Neuronal stem cell (in vitro differentiated cells): Measurements from ENCODE around the gene TEX13D.
"Not testable (repeated sequence)": the region's sequence is repeated elsewhere in the genome, so short reads cannot be mapped to it uniquely, and the experiment has no call there.

Experiments
- DNase-seq: peaks from one replicate; pipeline ENCODE4 v3.0.0-alpha.2; 2013; ENCODE audit warnings: low spot score
- H2AFZ ChIP-seq: one replicate; pipeline ENCODE4 v1.6.1; 2013; ENCODE audit warnings: mild to moderate bottlenecking, low read length, inconsistent platforms
- H2AK5ac ChIP-seq: 2 replicates; pipeline ENCODE4 v1.6.1; 2013; ENCODE audit warnings: low read depth, mild to moderate bottlenecking, inconsistent platforms, low read length, moderate library complexity, mixed read lengths
- H2BK120ac ChIP-seq: 2 replicates; pipeline ENCODE4 v1.6.1; 2013; ENCODE audit warnings: low read depth, mild to moderate bottlenecking, inconsistent platforms, low read length, moderate library complexity, mixed read lengths
- H2BK12ac ChIP-seq: one replicate; pipeline ENCODE4 v1.6.1; 2013; ENCODE audit warnings: low read length, inconsistent platforms
- H2BK15ac ChIP-seq: 2 replicates; pipeline ENCODE4 v1.6.1; 2013; ENCODE audit warnings: mild to moderate bottlenecking, low read length, inconsistent platforms, mixed read lengths
- H2BK5ac ChIP-seq: one replicate; pipeline ENCODE4 v1.6.1; 2013; ENCODE audit warnings: inconsistent platforms, mild to moderate bottlenecking, low read length, moderate library complexity
- H3K14ac ChIP-seq: one replicate; pipeline ENCODE4 v1.6.1; 2013; ENCODE audit warnings: low read length, inconsistent platforms
- H3K18ac ChIP-seq: 2 replicates; pipeline ENCODE4 v1.6.1; 2013; ENCODE audit warnings: low read length, inconsistent platforms
- H3K23ac ChIP-seq: 2 replicates; pipeline ENCODE4 v1.6.1; 2013; ENCODE audit warnings: low read depth, mild to moderate bottlenecking, mixed read lengths, low read length, inconsistent platforms; ENCODE audit not compliant: poor library complexity
- H3K27ac ChIP-seq: replicated peaks from 3 replicates; pipeline ENCODE4 v1.5.1; 2013; ENCODE audit warnings: low read length, inconsistent platforms
- H3K27me3 ChIP-seq, 3 experiments: 2 replicates each; pipeline ENCODE4 v1.6.1; 2013; ENCODE audit warnings: low read length in 3 of 3, mild to moderate bottlenecking in 2 of 3, inconsistent platforms in 1 of 3, low read depth in 1 of 3, mixed read lengths in 1 of 3, moderate library complexity in 1 of 3; ENCODE audit not compliant: control insufficient read depth in 3 of 3, insufficient read depth in 3 of 3
- H3K36me3 ChIP-seq, 2 donors: replicated peaks in 1 of 2; 2 replicates each; pipeline ENCODE4 v1.6.1; 2013; ENCODE audit warnings: low read length in 2 of 2; ENCODE audit not compliant: control insufficient read depth in 2 of 2, insufficient read depth in 2 of 2
- H3K4ac ChIP-seq: 2 replicates; pipeline ENCODE4 v1.6.1; 2013; ENCODE audit warnings: inconsistent platforms, mild to moderate bottlenecking, low read length, moderate library complexity
- H3K4me1 ChIP-seq, 2 donors: 1 replicate in 1 of 2; 2 replicates in 1 of 2; pipeline ENCODE4 v1.6.1; 2013; ENCODE audit warnings: low read length in 2 of 2, low read depth in 1 of 2; ENCODE audit not compliant: control insufficient read depth in 2 of 2, insufficient read depth in 1 of 2
- H3K4me2 ChIP-seq: one replicate; pipeline ENCODE4 v1.6.1; 2013; ENCODE audit warnings: mild to moderate bottlenecking, low read length, inconsistent platforms; ENCODE audit not compliant: insufficient read depth, poor library complexity, severe bottlenecking
- H3K4me3 ChIP-seq, 2 donors: 2 replicates each; pipeline ENCODE4 v1.5.1; 2013; ENCODE audit warnings: low read length in 2 of 2, mild to moderate bottlenecking in 2 of 2, inconsistent platforms in 1 of 2, moderate library complexity in 1 of 2
- H3K79me1 ChIP-seq: one replicate; pipeline ENCODE4 v1.6.1; 2013; ENCODE audit warnings: low read depth, mild to moderate bottlenecking, inconsistent platforms, low read length, moderate library complexity
- H3K9ac ChIP-seq: one replicate; pipeline ENCODE4 v1.6.1; 2013; ENCODE audit warnings: mild to moderate bottlenecking, low read depth, low read length, inconsistent platforms; ENCODE audit not compliant: poor library complexity
- H3K9me3 ChIP-seq, 2 donors: replicated peaks in 1 of 2; 2 replicates each; pipeline versions ENCODE3 to v1.6.1; 2013; ENCODE audit warnings: low read length in 2 of 2, mild to moderate bottlenecking in 2 of 2, inconsistent platforms in 1 of 2, low read depth in 1 of 2, mixed read lengths in 1 of 2, moderate library complexity in 1 of 2; ENCODE audit not compliant: control insufficient read depth in 2 of 2, insufficient read depth in 1 of 2
- H4K8ac ChIP-seq: one replicate; pipeline ENCODE4 v1.6.1; 2013; ENCODE audit warnings: low read depth, mild to moderate bottlenecking, inconsistent platforms, low read length, moderate library complexity
- H4K91ac ChIP-seq: one replicate; pipeline ENCODE4 v1.6.1; 2013; ENCODE audit warnings: low read length, low read depth, mild to moderate bottlenecking, inconsistent platforms; ENCODE audit not compliant: poor library complexity
- WGBS, 2 donors: extraction: QIAGEN DNeasy Blood & Tissue Kit; methylation state at CpG; one replicate each; pipeline ENCODE4 v1.1.7; 2013; ENCODE audit warnings: missing lambda C conversion rate in 2 of 2, mixed read lengths in 1 of 2; ENCODE audit not compliant: insufficient read length in 2 of 2, insufficient replicate concordance in 1 of 2; ENCODE audit errors: extremely low coverage in 2 of 2; 5-methylcytosine and 5-hydroxymethylcytosine counted together

Gene TEX13D

DNA sequence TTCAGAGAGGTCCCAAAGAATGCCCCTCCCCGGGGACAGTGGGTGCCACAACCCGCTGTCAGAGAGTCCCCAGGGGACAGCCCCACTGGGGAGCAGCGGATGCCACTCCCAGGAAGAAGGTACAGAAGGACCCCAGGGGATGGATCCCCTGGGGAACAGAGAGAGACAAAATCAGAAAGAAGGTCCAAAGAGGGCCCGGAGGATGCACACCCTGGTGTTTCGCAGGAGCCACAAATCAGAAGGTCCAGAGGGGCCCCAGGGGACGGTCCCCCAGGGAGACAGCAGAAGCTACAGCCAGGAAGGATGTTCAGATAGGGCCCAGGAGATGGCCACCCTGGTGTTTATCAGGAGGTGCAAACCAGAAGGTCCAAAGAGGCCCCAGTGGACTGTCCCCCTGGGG is 1.4 kb downstream of the TEX13D start:
- H3K4ac ChIP-seq = no peak overlapping the region
- no peak overlapping the region for H2BK120ac ChIP-seq
- no peaks in the 10 kb centered on the region for H3K9me3 ChIP-seq
- no peaks in the 10 kb centered on the region for H3K79me1 ChIP-seq
- no peak overlapping the region for H2BK15ac ChIP-seq
- H2BK12ac ChIP-seq = no peak overlapping the region
- no peak overlapping the region for H4K91ac ChIP-seq
- no peak overlapping the region for H4K8ac ChIP-seq
- DNase-seq = no peak
- no peaks in the 10 kb centered on the region for H3K27me3 ChIP-seq
- no peak overlapping the region for H3K23ac ChIP-seq
- H3K4me3 ChIP-seq = no peak overlapping the region
- H3K18ac ChIP-seq = no peak overlapping the region
- H3K27ac ChIP-seq = no peak overlapping the region
- no peaks in the 10 kb centered on the region for H3K4me1 ChIP-seq
- no peak overlapping the region for H3K4me2 ChIP-seq
- H3K36me3 ChIP-seq = no peaks in the 10 kb centered on the region
- no peak overlapping the region for H3K14ac ChIP-seq
- H3K9ac ChIP-seq = no peak overlapping the region
- no peak overlapping the region for H2AFZ ChIP-seq
- H2BK5ac ChIP-seq = no peak overlapping the region
- no peak overlapping the region for H2AK5ac ChIP-seq
- no CpG with 5 or more reads among the region's 6 CpGs for WGBS, 2 donors

DNA sequence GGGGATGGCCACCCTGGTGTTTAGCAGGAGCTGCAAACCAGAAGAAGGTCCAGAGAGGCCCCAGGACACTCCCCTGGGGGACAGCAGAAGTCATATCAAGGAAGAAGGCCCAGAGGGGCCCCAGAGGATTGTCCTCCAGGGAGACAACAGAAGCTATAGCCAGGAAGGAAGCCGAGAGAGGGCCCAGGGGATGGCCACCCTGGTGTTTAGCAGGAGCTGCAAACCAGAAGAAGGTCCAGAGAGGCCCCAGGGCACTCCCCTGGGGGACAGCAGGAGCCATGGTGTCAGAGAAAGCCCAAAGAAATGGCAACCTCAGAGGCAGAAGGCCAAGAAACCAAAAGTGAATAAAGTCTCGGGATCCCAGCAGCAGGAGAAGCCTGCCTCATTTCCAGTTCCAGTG is 2.1 kb downstream of the TEX13D start:
- H3K27ac ChIP-seq, H3K4me1 ChIP-seq, H2AFZ ChIP-seq, DNase-seq, H2BK5ac ChIP-seq, H3K27me3 ChIP-seq, H2AK5ac ChIP-seq, H2BK15ac ChIP-seq, H3K23ac ChIP-seq, H4K8ac ChIP-seq, H3K9ac ChIP-seq, H2BK12ac ChIP-seq, H3K9me3 ChIP-seq, H3K79me1 ChIP-seq, H3K36me3 ChIP-seq, H3K14ac ChIP-seq, H3K4ac ChIP-seq, H2BK120ac ChIP-seq, H3K18ac ChIP-seq, H3K4me3 ChIP-seq, H4K91ac ChIP-seq, H3K4me2 ChIP-seq: not testable (repeated sequence)
- WGBS, 2 donors = no CpG with 5 or more reads among the region's 2 CpGs

DNA sequence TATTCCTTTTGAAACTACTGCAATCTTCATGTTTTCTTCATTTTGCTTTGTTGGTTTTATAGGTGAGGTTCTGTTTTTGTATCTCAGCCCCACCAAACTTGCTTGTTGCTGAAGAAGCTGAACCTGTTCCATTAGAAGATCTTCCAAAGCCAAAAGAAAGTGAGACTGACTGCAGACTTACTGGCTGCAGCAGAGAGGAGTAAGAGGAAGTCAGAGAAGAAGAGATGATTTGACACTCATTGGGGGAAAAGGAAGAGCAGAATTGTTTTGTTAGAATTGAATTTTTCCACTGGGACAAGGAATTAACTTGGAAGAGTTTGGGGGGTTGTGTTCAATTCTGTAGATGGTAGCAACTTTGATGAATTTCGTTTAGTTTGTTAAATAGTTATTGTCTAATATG is 3.1 kb downstream of the TEX13D start:
- H3K27ac ChIP-seq = no peak overlapping the region
- H2BK5ac ChIP-seq = no peak overlapping the region
- H3K4me3 ChIP-seq = no peak overlapping the region
- DNase-seq = no peak
- no peaks in the 10 kb centered on the region for H3K36me3 ChIP-seq
- H3K9me3 ChIP-seq = no peaks in the 10 kb centered on the region
- H2BK12ac ChIP-seq = no peak overlapping the region
- H2BK15ac ChIP-seq = no peak overlapping the region
- no peak overlapping the region for H3K4me2 ChIP-seq
- H4K91ac ChIP-seq = no peak overlapping the region
- H3K18ac ChIP-seq = no peak overlapping the region
- H3K4ac ChIP-seq = no peak overlapping the region
- H2AK5ac ChIP-seq = no peak overlapping the region
- H3K4me1 ChIP-seq = no peaks in the 10 kb centered on the region
- no CpG with 5 or more reads among the region's 1 CpG for WGBS, 2 donors
- H3K79me1 ChIP-seq = no peaks in the 10 kb centered on the region
- no peaks in the 10 kb centered on the region for H3K27me3 ChIP-seq
- H4K8ac ChIP-seq = no peak overlapping the region
- H3K9ac ChIP-seq = no peak overlapping the region
- no peak overlapping the region for H2AFZ ChIP-seq
- no peak overlapping the region for H2BK120ac ChIP-seq
- no peak overlapping the region for H3K23ac ChIP-seq
- no peak overlapping the region for H3K14ac ChIP-seq

DNA sequence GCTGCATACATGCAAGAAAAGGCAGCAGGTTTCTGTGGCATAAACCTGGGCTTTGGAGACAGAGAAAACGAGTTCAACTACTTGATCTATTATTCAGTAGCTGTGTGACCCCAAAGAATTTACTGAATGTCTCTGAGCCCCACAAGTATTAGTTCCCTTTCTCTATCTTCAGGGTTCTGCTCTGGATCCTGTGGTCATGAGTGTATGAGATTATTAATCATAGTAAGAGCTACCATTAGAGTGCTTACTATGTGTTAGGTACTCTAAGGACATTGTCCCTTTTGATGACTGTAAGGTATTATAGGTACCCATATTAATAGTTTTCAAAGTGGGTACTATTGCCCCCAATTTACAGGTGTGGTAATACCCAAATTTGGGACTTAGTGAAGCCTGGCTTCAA is 5.5 kb downstream of the TEX13D start:
- Histone ChIP-seq H2BK5ac (no peak overlapping the region), H3K4ac (no peak overlapping the region), H2BK12ac (no peak overlapping the region), H3K4me2 (no peak overlapping the region), H3K27ac (no peak overlapping the region), H3K27me3 (no peaks in the 10 kb centered on the region), H2BK15ac (no peak overlapping the region), H2BK120ac (no peak overlapping the region), H2AK5ac (no peak overlapping the region), H3K4me1 (no peaks in the 10 kb centered on the region), H3K4me3 (no peak overlapping the region), H3K36me3 (no peaks in the 10 kb centered on the region), H3K9me3 (no peaks in the 10 kb centered on the region), H3K18ac (no peak overlapping the region), H3K23ac (no peak overlapping the region), H4K8ac (no peak overlapping the region), H4K91ac (no peak overlapping the region), H3K14ac (no peak overlapping the region), H2AFZ (no peak overlapping the region), H3K9ac (no peak overlapping the region), H3K79me1 (no peaks in the 10 kb centered on the region)
- DNase-seq = no peak
- WGBS, 2 donors = no CpG with 5 or more reads among the region's 1 CpG
